GM19239 (cell line): ENCODE measurements around the gene FRY.

ENCODE experiments used
- DNase-seq: peaks from one replicate; pipeline ENCODE4 v3.0.0; 2011; ENCODE audit warnings: low spot score; ENCODE audit not compliant: insufficient read length
- FAIRE-seq: peaks from 2 replicates; lab custom pipeline; 2011; peaks lifted over from hg19 to GRCh38; lab: Jason Lieb, UNC

The FRY gene

GRCh38 chr13:32245555-32245954 lies 214.0 kb downstream of the FRY start:
- FAIRE-seq = no peak
- no peak for DNase-seq

DNA sequence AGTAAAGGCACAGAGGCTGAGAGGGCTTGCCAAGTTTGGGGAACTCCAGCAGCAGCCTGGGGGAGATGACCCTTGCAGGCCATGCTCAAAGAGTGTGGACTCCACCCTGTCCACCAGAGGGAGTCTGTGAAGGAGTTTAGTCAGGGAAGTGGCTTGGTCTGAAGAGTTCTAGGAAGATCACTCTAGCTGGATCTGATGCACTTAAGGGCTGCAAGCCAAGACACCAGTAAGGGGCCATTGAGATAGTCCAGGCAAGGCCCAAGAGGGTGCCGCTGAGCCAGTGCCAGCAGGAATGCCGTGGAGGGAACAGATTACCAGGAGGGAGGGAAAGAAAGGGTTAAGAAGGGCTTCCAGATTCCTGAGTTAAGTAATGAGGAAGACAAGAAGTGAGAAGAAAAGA lies 214.9 kb downstream of the FRY start:
- peak; percentile 46 for DNase-seq

GRCh38 chr13:32247887-32248286 lies 216.3 kb downstream of the FRY start:
- no peak for FAIRE-seq
- DNase-seq = no peak

More for the DNA sequence above, 214.9 kb downstream of the FRY start:
- peak; percentile 89 for FAIRE-seq

DNA sequence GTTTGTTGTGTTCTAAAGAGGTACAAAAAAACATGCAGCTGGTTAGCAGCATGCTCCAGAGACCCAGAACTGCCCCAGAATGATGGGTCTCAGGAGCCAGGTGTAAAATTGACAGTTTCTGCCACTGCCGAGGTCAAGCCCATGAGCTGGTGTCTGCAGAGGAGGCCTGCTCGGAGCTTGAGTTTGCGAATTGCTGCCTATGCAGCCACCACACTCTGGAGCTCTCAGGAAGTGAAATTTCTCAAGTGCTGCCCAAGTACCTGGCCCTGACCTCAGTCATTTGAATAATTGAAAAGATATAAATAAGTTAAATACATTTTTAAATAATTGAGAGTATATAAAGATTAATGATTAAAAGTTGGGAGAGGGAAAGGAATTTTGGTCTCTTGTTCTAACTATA lies 217.2 kb downstream of the FRY start:
- DNase-seq (no peak), FAIRE-seq (peak; percentile 48)

- FAIRE-seq (no peak), DNase-seq (no peak)
These were observed 221.4 kb downstream of the FRY start for GRCh38 chr13:32252812-32253438.

- FAIRE-seq = no peak
- no peak for DNase-seq
These were observed 222.4 kb downstream of the FRY start for GRCh38 chr13:32253911-32254399.

DNA sequence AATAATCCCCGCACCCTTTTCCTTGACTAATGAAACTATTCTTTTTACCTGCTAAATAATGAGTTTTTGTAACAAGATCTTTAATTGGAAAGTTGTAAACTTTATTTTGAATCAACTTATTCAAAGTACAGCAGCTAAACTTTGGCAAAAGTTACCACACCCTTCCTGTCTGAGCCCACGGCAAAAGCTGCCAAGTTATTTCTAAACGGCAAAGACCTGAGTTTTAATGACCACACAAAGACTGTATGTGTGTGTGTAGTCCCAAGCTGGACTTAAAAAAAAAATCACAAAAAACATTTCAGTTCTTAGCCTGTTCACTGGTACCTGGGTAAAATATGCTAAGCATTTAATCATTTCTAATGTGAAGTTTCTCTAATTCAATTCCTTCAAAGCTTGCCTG lies 222.8 kb downstream of the FRY start:
- no peak for DNase-seq
- FAIRE-seq = no peak

- no peak for FAIRE-seq
- DNase-seq = no peak
These were observed 223.5 kb downstream of the FRY start for GRCh38 chr13:32254916-32255723.

GRCh38 chr13:32255724-32256109 lies 224.1 kb downstream of the FRY start:
- no peak for FAIRE-seq
- DNase-seq = no peak

GRCh38 chr13:32256243-32256642 lies 224.7 kb downstream of the FRY start:
- FAIRE-seq (no peak), DNase-seq (no peak)

DNA sequence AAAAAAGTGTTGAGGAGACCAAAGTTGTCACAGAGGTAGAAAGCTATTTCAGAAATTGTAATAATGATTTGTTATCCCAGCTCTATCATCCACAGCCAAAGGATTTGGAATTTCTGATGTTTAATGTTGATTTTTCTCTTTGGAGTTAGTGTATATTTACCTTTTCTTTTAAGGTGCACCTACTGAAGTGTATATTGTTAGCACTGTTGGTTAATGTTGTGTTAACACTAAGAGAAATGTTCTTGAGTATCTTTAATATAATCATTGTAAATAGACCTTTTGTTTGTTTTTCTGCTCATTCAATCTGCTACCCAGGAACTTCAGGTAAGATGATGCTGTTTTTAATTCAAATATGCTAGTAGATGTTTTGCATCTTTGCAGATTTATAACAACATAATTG lies 226.1 kb downstream of the FRY start:
- DNase-seq = no peak

GRCh38 chr13:32259116-32259515 lies 227.5 kb downstream of the FRY start:
- DNase-seq (no peak), FAIRE-seq (no peak)

More for the DNA sequence above, 226.1 kb downstream of the FRY start:
- no peak for FAIRE-seq

- FAIRE-seq = no peak
These were observed 230.0 kb downstream of the FRY start for GRCh38 chr13:32261567-32261966.

DNA sequence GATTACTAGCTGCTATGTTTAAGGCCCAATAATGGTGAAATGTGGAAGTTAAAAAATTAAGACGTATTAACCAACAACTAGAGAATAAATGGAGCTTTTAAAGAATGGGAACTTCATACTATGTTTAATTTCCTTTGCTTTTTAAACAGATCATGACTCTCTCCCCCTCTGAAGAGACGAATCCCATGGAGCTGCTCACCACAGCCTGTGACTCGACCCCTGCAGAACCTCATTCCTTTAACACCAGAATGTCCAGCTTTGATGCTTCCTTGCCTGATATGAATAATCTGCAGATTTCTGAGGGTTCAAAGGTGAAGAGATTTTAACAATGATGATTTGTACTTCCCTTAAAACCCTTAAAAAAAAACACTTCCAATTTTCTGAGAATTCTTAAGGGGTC lies 230.6 kb downstream of the FRY start:
- FAIRE-seq = no peak

More at GRCh38 chr13:32261567-32261966, 230.0 kb downstream of the FRY start:
- no peak for DNase-seq

DNA sequence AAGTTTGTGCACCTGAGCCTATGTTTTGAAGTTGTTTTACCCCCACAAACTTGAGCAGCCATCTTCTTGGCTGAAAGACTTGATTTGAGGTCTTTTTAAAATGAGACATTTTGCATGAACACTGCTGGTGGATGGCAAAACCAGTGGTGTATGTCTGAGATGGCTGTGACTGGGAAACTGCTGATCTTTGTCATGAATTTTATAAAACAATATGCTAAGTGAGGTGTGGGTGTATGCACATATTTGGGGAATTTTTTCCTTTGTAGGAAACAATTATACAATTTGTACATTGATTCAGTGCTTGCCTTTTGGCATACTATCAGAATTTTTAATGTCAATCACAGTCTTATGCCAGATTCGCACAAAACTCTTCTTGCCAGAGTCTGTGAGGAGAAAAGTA lies 231.0 kb downstream of the FRY start:
- no peak for FAIRE-seq
- no peak for DNase-seq

More for the DNA sequence above, 230.6 kb downstream of the FRY start:
- DNase-seq = no peak

GRCh38 chr13:32264407-32264806 lies 232.8 kb downstream of the FRY start:
- no peak for DNase-seq

DNA sequence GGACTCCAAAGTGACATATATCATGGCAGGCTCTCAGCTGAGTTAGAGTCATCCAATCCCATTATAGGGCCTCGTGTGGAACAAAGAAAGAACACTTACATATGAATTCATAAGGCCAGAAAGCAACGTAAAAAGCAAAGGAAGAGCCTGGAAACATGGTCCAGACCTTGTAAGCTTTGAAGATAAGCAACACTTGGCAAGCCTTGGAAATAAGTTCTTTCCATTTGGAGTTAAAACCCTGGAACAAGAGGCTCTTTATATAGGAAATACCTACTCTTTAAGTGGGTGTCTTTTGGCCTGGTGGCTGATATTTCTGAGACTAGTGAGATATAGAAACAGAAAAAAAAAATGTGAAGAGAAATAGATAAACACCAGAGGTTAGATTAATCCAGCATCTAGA lies 234.2 kb downstream of the FRY start:
- no peak for FAIRE-seq
- no peak for DNase-seq

More at GRCh38 chr13:32264407-32264806, 232.8 kb downstream of the FRY start:
- FAIRE-seq = no peak

DNA sequence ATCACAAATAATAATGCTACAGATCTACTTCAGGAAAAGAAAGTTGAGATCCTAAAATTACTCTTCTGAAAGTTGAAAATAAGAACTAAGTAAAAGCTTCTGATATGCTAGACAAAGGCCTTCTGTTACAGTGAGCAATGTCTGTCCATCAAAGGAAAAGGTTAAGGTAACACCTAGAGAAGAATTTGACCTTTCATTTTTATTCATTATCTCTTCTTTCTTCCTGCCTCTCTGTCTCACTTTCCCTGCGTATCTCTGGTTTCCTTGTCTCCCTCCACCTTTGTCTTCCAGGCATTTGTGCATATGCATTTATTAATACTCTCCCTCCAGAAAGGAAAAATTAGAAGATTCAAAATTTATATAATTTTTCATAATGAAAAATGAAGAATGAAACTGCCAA lies 234.6 kb downstream of the FRY start:
- DNase-seq (no peak), FAIRE-seq (no peak)

DNA sequence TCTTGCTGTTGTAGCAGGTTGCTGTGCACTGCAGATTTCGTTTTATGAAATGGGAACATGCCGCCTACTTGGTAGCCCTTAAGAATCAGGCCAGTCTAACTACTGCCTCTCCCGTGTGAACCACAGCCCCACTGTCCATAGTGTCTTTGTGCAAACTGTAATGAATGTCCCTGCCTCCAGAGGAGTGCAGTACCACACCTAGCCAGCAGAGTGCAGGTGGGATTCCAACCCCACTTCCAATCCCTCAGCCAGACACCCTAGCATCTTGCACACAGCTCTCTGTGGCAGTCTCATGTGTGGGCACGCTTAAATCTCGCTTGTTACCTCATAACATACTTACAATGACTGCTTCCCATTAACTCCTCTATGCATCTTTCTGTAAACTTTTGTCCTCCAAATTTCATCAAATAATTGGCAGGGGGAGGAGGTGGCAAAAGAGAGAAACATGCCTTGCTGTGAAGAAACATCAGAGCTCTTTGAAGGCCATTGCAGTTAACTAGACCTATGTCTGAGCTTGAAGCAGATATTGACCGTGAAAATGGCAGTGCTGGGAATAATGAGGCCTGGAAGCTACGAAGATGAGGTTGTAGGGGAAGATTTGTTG lies 236.4 kb downstream of the FRY start:
- FAIRE-seq = peak; percentile 93

DNA sequence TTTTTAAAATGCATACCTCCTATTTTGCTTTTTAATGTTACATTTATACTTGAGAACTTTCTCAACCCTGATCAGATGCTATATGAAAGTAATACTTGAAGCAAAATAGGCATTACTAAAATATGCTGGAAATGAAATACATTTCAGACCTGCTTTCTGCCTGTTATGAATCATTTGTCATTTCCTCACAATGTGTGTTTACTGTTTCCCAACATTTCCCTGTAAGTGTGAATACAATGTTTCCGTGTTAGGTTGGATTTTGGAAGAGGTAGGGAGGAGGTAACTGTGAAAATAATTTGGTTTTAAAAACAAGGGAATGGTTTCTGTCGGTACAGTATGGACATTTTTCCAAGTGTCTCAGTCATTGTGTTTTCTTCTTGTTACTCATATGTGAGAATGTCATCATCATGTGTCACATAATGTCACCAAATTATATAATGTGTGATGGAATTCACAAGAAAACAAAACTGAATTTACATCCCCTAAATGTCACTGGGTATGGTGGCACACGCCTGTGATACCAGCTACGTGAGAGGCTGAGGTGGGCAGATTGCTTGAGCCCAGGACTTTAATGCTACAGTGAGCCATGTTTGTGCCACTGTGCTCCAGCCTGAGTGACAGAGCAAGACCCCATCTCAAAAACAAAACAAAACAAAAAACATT lies 240.6 kb downstream of the FRY start:
- FAIRE-seq (no peak), DNase-seq (no peak)

More for the DNA sequence above, 236.4 kb downstream of the FRY start:
- peak; percentile 48 for DNase-seq

GRCh38 chr13:32277839-32278238 lies 246.3 kb downstream of the FRY start:
- DNase-seq = no peak
- FAIRE-seq = no peak
